ENCODE results near the gene HEATR5A. TPM values are rescaled to one million over a fixed set of nuclear protein-coding genes. Genes with fewer than 3 reads are reported as not detected.
"Not testable (repeated sequence)": the region's sequence is repeated elsewhere in the genome, so short reads cannot be mapped to it uniquely, and the experiment has no call there.

The HEATR5A gene
- polyA plus RNA-seq, 3 donors = 13.1 to 21.0 (median 16.8) TPM

DNA sequence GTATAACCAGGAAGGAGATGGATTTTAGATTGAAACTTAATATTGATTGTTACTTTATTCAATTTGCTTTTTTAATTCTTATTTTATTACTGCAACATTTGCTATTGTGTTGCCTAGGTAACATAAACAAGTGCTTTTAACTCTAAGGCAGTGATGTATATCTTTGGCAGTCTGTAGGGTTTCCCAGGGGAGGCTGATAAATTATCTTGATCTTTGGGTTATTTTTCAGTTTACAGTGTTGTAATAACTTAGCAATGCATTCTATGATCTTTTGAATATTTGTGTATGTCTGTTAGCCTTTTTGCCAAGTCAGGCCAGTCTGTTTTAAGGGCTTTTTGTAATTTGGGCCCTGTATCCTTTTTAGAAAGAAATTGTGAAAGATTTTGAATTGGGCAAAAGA is 44.8 kb upstream of the HEATR5A start:
- no peaks in the 10 kb centered on the region for H4K20me1 ChIP-seq (ENCODE audit: insufficient read depth, low read length)
- H3K4me2 ChIP-seq (replicated peaks; ENCODE audit: extremely low read depth, low read length, poor library complexity, severe bottlenecking) = no peak overlapping the region
- Mint-ChIP-seq H3K9me3 (peaks cover 0 to 4% (median 0%) of the 10 kb centered on the region in 7 donors), H3K27me3 (ENCODE audit: low read depth in 3 of 3) (peaks cover 0 to 3% (median 3%) of the 10 kb centered on the region in 3 donors), H3K27ac (no peak overlapping the region), H3K4me1 (peaks cover 5% of the 10 kb centered on the region), H3K4me3 (no peak overlapping the region), H3K36me3 (no peaks in the 10 kb centered on the region)
- TF ChIP-seq, protein P1, sequence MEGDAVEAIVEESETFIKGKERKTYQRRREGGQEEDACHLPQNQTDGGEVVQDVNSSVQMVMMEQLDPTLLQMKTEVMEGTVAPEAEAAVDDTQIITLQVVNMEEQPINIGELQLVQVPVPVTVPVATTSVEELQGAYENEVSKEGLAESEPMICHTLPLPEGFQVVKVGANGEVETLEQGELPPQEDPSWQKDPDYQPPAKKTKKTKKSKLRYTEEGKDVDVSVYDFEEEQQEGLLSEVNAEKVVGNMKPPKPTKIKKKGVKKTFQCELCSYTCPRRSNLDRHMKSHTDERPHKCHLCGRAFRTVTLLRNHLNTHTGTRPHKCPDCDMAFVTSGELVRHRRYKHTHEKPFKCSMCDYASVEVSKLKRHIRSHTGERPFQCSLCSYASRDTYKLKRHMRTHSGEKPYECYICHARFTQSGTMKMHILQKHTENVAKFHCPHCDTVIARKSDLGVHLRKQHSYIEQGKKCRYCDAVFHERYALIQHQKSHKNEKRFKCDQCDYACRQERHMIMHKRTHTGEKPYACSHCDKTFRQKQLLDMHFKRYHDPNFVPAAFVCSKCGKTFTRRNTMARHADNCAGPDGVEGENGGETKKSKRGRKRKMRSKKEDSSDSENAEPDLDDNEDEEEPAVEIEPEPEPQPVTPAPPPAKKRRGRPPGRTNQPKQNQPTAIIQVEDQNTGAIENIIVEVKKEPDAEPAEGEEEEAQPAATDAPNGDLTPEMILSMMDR (IDR thresholded peaks at IDR 0.05) = no peak
- intact Hi-C loops (cut with micrococcal nuclease) = no loop called here
- no peak overlapping the region for H2AFZ ChIP-seq (ENCODE audit: insufficient read depth, low read depth, low read length, poor library complexity, severe bottlenecking)
- no peaks in the 10 kb centered on the region for H3K9me3 ChIP-seq (replicated peaks in 1 of 2; ENCODE audit: control insufficient read depth in 1 of 2, insufficient read depth in 1 of 2, low read length in 2 of 2)
- H3K27ac ChIP-seq (ENCODE audit: low read depth in 1 of 2, low read length in 2 of 2) = no peak overlapping the region
- no peaks in the 10 kb centered on the region for H3K79me2 ChIP-seq (ENCODE audit: insufficient read depth, low read length)
- no peak for DNase-seq
- no peaks in the 10 kb centered on the region for H3K27me3 ChIP-seq (ENCODE audit: control insufficient read depth in 2 of 2, insufficient read depth in 2 of 2, low read length in 2 of 2)
- H3K36me3 ChIP-seq (replicated peaks in 1 of 2; ENCODE audit: control insufficient read depth in 1 of 2, insufficient read depth in 2 of 2, low read length in 2 of 2) = no peaks in the 10 kb centered on the region
- no peak overlapping the region for H3K9ac ChIP-seq (ENCODE audit: insufficient read depth, low read length, poor library complexity, severe bottlenecking)
- no peak overlapping the region for H3K4me3 ChIP-seq (replicated peaks in 1 of 3; ENCODE audit: low read depth in 2 of 3, low read length in 3 of 3)
- no peaks in the 10 kb centered on the region for H3K4me1 ChIP-seq (ENCODE audit: control insufficient read depth in 1 of 2, insufficient read depth in 2 of 2, low read length in 2 of 2)

DNA sequence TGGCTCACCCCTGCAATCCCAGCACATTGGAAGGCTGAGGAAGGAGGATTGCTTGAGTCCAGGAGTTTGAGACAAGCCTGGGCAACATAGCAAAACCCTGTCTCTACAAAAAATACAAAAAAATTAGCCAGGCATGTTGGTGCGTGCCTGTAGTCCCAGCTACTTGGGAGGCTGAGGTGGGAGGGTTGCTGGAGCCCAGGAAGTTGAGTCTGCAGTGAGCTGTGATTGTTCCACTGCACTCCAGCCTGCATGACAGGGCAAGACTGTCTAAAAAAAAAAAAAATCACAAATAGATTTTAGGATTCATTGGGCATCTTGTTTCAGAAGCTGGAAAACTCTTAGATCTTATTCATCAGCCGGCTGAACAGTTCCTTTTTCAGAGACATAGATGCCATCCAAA is 42.1 kb upstream of the HEATR5A start:
- H3K9ac ChIP-seq (ENCODE audit: insufficient read depth, low read length, poor library complexity, severe bottlenecking); H3K9me3 Mint-ChIP-seq; H3K4me3 ChIP-seq (replicated peaks in 1 of 3; ENCODE audit: low read depth in 2 of 3, low read length in 3 of 3); H4K20me1 ChIP-seq (ENCODE audit: insufficient read depth, low read length); H3K27ac ChIP-seq (ENCODE audit: low read depth in 1 of 2, low read length in 2 of 2); H3K27me3 Mint-ChIP-seq (ENCODE audit: low read depth in 3 of 3); H3K36me3 ChIP-seq (replicated peaks in 1 of 2; ENCODE audit: control insufficient read depth in 1 of 2, insufficient read depth in 2 of 2, low read length in 2 of 2); H3K27ac Mint-ChIP-seq; H3K4me2 ChIP-seq (replicated peaks; ENCODE audit: extremely low read depth, low read length, poor library complexity, severe bottlenecking); H3K4me1 ChIP-seq (ENCODE audit: control insufficient read depth in 1 of 2, insufficient read depth in 2 of 2, low read length in 2 of 2); H3K79me2 ChIP-seq (ENCODE audit: insufficient read depth, low read length); H3K36me3 Mint-ChIP-seq; DNase-seq; H3K27me3 ChIP-seq (ENCODE audit: control insufficient read depth in 2 of 2, insufficient read depth in 2 of 2, low read length in 2 of 2); H2AFZ ChIP-seq (ENCODE audit: insufficient read depth, low read depth, low read length, poor library complexity, severe bottlenecking); H3K9me3 ChIP-seq (replicated peaks in 1 of 2; ENCODE audit: control insufficient read depth in 1 of 2, insufficient read depth in 1 of 2, low read length in 2 of 2); intact Hi-C loops (cut with micrococcal nuclease); H3K4me3 Mint-ChIP-seq: not testable (repeated sequence)
- H3K4me1 Mint-ChIP-seq = peaks cover 11% of the 10 kb centered on the region
- no CpG with 5 or more reads among the region's 2 CpGs for WGBS (ENCODE audit: insufficient coverage)

Measured in CD14-positive monocyte (primary cell).